ENCODE data around the gene IL27RA.
A peak's percentile ranks its signal among the peaks of the same experiment; 100 is the strongest.

The IL27RA gene

GRCh38 chr19:14091813-14092462 lies 60.4 kb downstream of the IL27RA start:
- Mint-ChIP-seq H3K9me3 (peaks cover 6% of the 10 kb centered on the region), H3K4me1 (ENCODE audit: low read depth) (peaks cover 16% of the 10 kb centered on the region), H3K36me3 (ENCODE audit: low read depth) (peaks cover 27% of the 10 kb centered on the region), H3K27me3 (no peaks in the 10 kb centered on the region), H3K4me3 (peak overlapping the region; percentile 93), H3K27ac (peak overlapping the region; percentile 95)

- peaks cover 16% of the 10 kb centered on the region for H3K4me1 Mint-ChIP-seq (ENCODE audit: low read depth)
- no peaks in the 10 kb centered on the region for H3K27me3 Mint-ChIP-seq
- peaks cover 23% of the 10 kb centered on the region for H3K36me3 Mint-ChIP-seq (ENCODE audit: low read depth)
- peak overlapping the region; percentile 52 for H3K27ac Mint-ChIP-seq
- peaks cover 6% of the 10 kb centered on the region for H3K9me3 Mint-ChIP-seq
- peak overlapping the region; percentile 59 for H3K4me3 Mint-ChIP-seq
Measured at GRCh38 chr19:14093117-14093823, 61.7 kb downstream of the IL27RA start.

- peaks cover 13% of the 10 kb centered on the region for H3K36me3 Mint-ChIP-seq (ENCODE audit: low read depth)
- H3K27me3 Mint-ChIP-seq: no peaks in the 10 kb centered on the region
- H3K4me3 Mint-ChIP-seq: no peak overlapping the region
- no peak overlapping the region for H3K27ac Mint-ChIP-seq
- H3K4me1 Mint-ChIP-seq (ENCODE audit: low read depth): peaks cover 10% of the 10 kb centered on the region
- peaks cover 6% of the 10 kb centered on the region for H3K9me3 Mint-ChIP-seq
Measured at GRCh38 chr19:14094854-14095253, 63.3 kb downstream of the IL27RA start.

GRCh38 chr19:14096272-14096992 lies 64.9 kb downstream of the IL27RA start:
- peaks cover 9% of the 10 kb centered on the region for H3K4me1 Mint-ChIP-seq (ENCODE audit: low read depth)
- no peak overlapping the region for H3K27ac Mint-ChIP-seq
- no peak overlapping the region for H3K4me3 Mint-ChIP-seq
- H3K36me3 Mint-ChIP-seq (ENCODE audit: low read depth): peaks cover 17% of the 10 kb centered on the region
- H3K9me3 Mint-ChIP-seq: peaks cover 6% of the 10 kb centered on the region
- no peaks in the 10 kb centered on the region for H3K27me3 Mint-ChIP-seq

GRCh38 chr19:14097532-14098151 lies 66.1 kb downstream of the IL27RA start:
- Mint-ChIP-seq H3K27ac (no peak overlapping the region), H3K4me3 (no peak overlapping the region), H3K9me3 (peaks cover 6% of the 10 kb centered on the region), H3K27me3 (no peaks in the 10 kb centered on the region), H3K36me3 (ENCODE audit: low read depth) (peaks cover 17% of the 10 kb centered on the region), H3K4me1 (ENCODE audit: low read depth) (no peaks in the 10 kb centered on the region)

- no peak overlapping the region for H3K4me3 Mint-ChIP-seq
- no peaks in the 10 kb centered on the region for H3K4me1 Mint-ChIP-seq (ENCODE audit: low read depth)
- no peak overlapping the region for H3K27ac Mint-ChIP-seq
- peaks cover 13% of the 10 kb centered on the region for H3K36me3 Mint-ChIP-seq (ENCODE audit: low read depth)
- no peaks in the 10 kb centered on the region for H3K9me3 Mint-ChIP-seq
- no peaks in the 10 kb centered on the region for H3K27me3 Mint-ChIP-seq
Measured at GRCh38 chr19:14101003-14101545, 69.5 kb downstream of the IL27RA start.

GRCh38 chr19:14102102-14102696 lies 70.6 kb downstream of the IL27RA start:
- Mint-ChIP-seq H3K4me1 (ENCODE audit: low read depth) (no peaks in the 10 kb centered on the region), H3K27ac (no peak overlapping the region), H3K27me3 (no peaks in the 10 kb centered on the region), H3K9me3 (no peaks in the 10 kb centered on the region), H3K36me3 (ENCODE audit: low read depth) (peaks cover 8% of the 10 kb centered on the region), H3K4me3 (no peak overlapping the region)

GRCh38 chr19:14102756-14103155 lies 71.2 kb downstream of the IL27RA start:
- H3K36me3 Mint-ChIP-seq (ENCODE audit: low read depth): peaks cover 8% of the 10 kb centered on the region
- H3K27me3 Mint-ChIP-seq: no peaks in the 10 kb centered on the region
- no peak overlapping the region for H3K27ac Mint-ChIP-seq

More at GRCh38 chr19:14102756-14103155, 71.2 kb downstream of the IL27RA start:
- H3K9me3 Mint-ChIP-seq: no peaks in the 10 kb centered on the region
- H3K4me1 Mint-ChIP-seq (ENCODE audit: low read depth): no peaks in the 10 kb centered on the region
- H3K4me3 Mint-ChIP-seq: no peak overlapping the region
